ENCODE measurements around the gene COL1A2.

The COL1A2 gene

DNA sequence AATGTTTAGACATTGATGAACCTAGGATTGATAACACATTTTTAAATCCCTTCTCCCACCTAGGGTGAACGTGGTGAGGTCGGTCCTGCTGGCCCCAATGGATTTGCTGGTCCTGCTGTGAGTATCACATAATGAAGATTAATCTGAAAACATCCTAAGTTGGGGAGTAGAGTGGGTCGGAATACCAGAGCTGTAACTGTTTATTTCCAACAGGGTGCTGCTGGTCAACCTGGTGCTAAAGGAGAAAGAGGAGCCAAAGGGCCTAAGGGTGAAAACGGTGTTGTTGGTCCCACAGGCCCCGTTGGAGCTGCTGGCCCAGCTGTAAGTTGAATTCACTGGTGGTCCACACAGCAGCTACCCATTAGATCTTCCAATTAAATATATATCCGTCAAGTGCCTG lies 25.6 kb downstream of the COL1A2 start:
- Histone ChIP-seq H3K4me3 (ENCODE audit: low read length) (no peak overlapping the region), H3K27ac (ENCODE audit: low read length) (no peak overlapping the region), H3K27me3 (ENCODE audit: control insufficient read depth, insufficient read depth, low read length) (no peaks in the 10 kb centered on the region), H3K9me3 (ENCODE audit: control insufficient read depth, insufficient read depth, low read length) (no peaks in the 10 kb centered on the region), H3K36me3 (ENCODE audit: control insufficient read depth, insufficient read depth, low read length) (peaks cover 26% of the 10 kb centered on the region; the same call in 1 of the 2 replicates), H3K4me1 (ENCODE audit: control insufficient read depth, insufficient read depth, low read length) (no peaks in the 10 kb centered on the region)
- DNase-seq (ENCODE audit: low read depth, low spot score) = no peak
- WGBS (ENCODE audit: insufficient coverage, insufficient read length) = no CpG with 5 or more reads among the region's 6 CpGs

DNA sequence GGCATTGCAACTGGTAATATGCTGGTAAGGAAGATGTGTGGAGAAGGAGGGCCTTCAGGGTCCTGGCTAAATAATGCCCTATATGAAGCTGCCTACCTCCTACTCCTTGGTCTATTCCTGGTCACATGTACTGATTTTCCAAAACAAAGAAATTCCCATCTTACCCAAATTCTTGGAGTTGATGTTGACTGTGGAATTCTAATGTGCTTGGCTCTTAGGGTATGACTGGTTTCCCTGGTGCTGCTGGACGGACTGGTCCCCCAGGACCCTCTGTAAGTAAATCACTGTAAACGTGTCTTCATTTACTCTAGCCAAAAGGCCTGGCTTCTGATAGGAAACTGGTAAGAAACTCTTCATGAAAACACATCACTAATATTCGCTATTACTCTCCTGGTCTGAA lies 27.0 kb downstream of the COL1A2 start:
- no peaks in the 10 kb centered on the region for H3K4me1 ChIP-seq (ENCODE audit: control insufficient read depth, insufficient read depth, low read length)
- WGBS (ENCODE audit: insufficient coverage, insufficient read length) = no CpG with 5 or more reads among the region's 3 CpGs

DNA sequence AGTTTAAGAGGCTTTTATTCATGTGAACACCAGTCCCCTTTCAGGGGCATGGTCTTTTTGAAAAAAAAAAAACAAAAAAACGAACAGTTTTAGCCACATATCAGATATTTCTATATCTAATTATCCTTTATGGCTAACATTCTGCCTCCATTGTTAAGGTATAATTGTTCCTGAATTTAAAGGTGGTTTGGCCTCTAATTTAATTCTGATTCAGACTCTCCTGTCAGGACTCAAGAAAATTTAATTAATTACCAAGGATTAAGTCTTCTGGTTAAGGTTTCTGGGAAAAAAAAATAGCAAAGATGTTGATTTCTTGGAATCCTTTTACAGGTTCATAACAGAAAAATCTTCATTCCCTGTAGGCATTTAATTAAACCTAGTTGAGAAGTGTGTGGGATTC lies 27.4 kb downstream of the COL1A2 start:
- Histone ChIP-seq H3K27me3 (ENCODE audit: control insufficient read depth, insufficient read depth, low read length) (no peaks in the 10 kb centered on the region), H3K9me3 (ENCODE audit: control insufficient read depth, insufficient read depth, low read length) (no peaks in the 10 kb centered on the region), H3K27ac (ENCODE audit: low read length) (no peak overlapping the region), H3K4me3 (ENCODE audit: low read length) (no peak overlapping the region), H3K36me3 (ENCODE audit: control insufficient read depth, insufficient read depth, low read length) (peaks cover 31% of the 10 kb centered on the region), H3K4me1 (ENCODE audit: control insufficient read depth, insufficient read depth, low read length) (no peaks in the 10 kb centered on the region)
- WGBS (ENCODE audit: insufficient coverage, insufficient read length) = no CpG with 5 or more reads among the region's 1 CpG
- DNase-seq (ENCODE audit: low read depth, low spot score) = no peak

More for the DNA sequence above, 27.0 kb downstream of the COL1A2 start:
- H3K27me3 ChIP-seq (ENCODE audit: control insufficient read depth, insufficient read depth, low read length) = no peaks in the 10 kb centered on the region
- H3K9me3 ChIP-seq (ENCODE audit: control insufficient read depth, insufficient read depth, low read length) = no peaks in the 10 kb centered on the region
- no peak overlapping the region for H3K27ac ChIP-seq (ENCODE audit: low read length)
- peaks cover 31% of the 10 kb centered on the region for H3K36me3 ChIP-seq (ENCODE audit: control insufficient read depth, insufficient read depth, low read length)
- DNase-seq (ENCODE audit: low read depth, low spot score) = no peak
- H3K4me3 ChIP-seq (ENCODE audit: low read length) = no peak overlapping the region

DNA sequence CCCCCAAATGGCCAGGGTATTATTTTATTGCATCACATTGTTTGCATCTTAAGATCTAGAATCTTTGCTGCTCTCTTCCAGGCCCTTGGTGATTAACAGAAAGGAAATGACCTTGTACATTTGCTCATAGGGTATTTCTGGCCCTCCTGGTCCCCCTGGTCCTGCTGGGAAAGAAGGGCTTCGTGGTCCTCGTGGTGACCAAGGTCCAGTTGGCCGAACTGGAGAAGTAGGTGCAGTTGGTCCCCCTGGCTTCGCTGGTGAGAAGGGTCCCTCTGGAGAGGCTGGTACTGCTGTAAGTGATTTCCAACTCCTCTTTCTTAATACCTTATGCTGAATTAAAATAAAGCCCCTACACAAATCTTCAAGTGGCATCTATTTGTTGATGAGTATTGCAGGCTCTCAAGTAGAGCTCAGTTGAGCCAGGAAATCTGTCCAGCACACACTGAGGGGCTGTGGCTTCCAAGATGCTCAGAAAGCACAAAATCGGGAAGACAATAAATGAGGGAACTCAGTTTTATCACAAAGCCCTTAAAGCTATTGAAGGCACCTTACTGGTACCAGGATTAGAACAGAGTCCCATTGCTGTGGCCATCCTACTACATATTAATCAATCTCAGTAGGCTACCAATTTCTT lies 28.2 kb downstream of the COL1A2 start:
- H3K9me3 ChIP-seq (ENCODE audit: control insufficient read depth, insufficient read depth, low read length) = no peaks in the 10 kb centered on the region
- peaks cover 23% of the 10 kb centered on the region for H3K36me3 ChIP-seq (ENCODE audit: control insufficient read depth, insufficient read depth, low read length)
- no CpG with 5 or more reads among the region's 5 CpGs for WGBS (ENCODE audit: insufficient coverage, insufficient read length)
- DNase-seq (ENCODE audit: low read depth, low spot score) = no peak
- no peaks in the 10 kb centered on the region for H3K27me3 ChIP-seq (ENCODE audit: control insufficient read depth, insufficient read depth, low read length)
- H3K27ac ChIP-seq (ENCODE audit: low read length) = no peak overlapping the region
- H3K4me3 ChIP-seq (ENCODE audit: low read length) = no peak overlapping the region
- no peaks in the 10 kb centered on the region for H3K4me1 ChIP-seq (ENCODE audit: control insufficient read depth, insufficient read depth, low read length)

DNA sequence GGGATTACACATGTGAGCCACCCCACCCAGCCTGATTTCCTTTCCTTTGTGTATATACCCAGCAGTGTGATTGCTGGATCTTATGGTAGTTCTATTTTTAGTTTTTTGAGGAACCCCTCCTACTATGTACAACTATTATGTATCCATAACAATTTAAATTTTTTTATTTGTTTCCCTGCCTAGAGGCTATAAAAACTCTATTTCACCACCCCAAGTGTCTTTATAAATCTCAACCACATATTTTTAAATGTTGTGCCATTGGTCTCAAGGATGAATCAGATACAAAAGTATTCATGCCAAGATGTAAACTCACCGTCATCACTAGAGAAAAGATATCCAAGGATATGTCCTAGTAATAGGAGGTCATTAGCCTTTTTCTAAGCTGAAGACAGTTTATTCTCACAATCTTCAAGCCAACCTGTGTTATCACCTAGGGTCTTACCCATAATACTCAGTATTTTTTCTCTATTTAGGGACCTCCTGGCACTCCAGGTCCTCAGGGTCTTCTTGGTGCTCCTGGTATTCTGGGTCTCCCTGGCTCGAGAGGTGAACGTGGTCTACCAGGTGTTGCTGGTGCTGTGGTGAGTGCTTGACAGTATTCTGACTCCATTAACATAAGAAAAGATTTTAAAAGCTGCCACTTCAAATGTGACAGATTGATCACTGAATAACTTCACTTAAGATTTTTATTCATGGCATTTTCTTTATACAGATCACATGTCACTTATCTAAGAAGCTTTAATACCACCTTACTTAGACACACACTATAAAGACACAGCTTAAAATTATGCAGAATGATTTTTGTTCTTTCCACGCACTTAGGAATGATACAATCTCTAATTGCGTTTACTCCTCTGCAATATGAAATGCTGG lies 29.4 kb downstream of the COL1A2 start:
- DNase-seq (ENCODE audit: low read depth, low spot score) = no peak
- WGBS (ENCODE audit: insufficient coverage, insufficient read length) = no CpG with 5 or more reads among the region's 5 CpGs
- Histone ChIP-seq H3K36me3 (ENCODE audit: control insufficient read depth, insufficient read depth, low read length) (peaks cover 23% of the 10 kb centered on the region), H3K4me3 (ENCODE audit: low read length) (no peak overlapping the region), H3K4me1 (ENCODE audit: control insufficient read depth, insufficient read depth, low read length) (no peaks in the 10 kb centered on the region), H3K27ac (ENCODE audit: low read length) (no peak overlapping the region), H3K9me3 (ENCODE audit: control insufficient read depth, insufficient read depth, low read length) (no peaks in the 10 kb centered on the region), H3K27me3 (ENCODE audit: control insufficient read depth, insufficient read depth, low read length) (no peaks in the 10 kb centered on the region)

DNA sequence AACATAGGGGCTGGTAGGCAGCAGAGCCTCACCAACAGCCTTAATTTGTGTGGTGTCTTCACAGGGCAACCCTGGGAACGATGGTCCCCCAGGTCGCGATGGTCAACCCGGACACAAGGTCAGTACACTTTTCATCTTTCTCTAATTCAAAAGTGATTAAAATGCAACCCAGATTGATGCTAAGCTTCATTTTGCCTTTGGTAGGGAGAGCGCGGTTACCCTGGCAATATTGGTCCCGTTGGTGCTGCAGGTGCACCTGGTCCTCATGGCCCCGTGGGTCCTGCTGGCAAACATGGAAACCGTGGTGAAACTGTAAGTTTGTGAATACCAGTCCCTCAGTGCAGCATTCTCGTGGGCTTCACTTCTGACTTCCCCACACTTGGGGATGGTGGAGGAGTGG lies 30.9 kb downstream of the COL1A2 start:
- no peak for DNase-seq (ENCODE audit: low read depth, low spot score)
- H3K27ac ChIP-seq (ENCODE audit: low read length) = no peak overlapping the region
- WGBS (ENCODE audit: insufficient coverage, insufficient read length) = no CpG with 5 or more reads among the region's 10 CpGs
- no peaks in the 10 kb centered on the region for H3K27me3 ChIP-seq (ENCODE audit: control insufficient read depth, insufficient read depth, low read length)
- no peaks in the 10 kb centered on the region for H3K4me1 ChIP-seq (ENCODE audit: control insufficient read depth, insufficient read depth, low read length)
- H3K4me3 ChIP-seq (ENCODE audit: low read length) = no peak overlapping the region
- peaks cover 20% of the 10 kb centered on the region for H3K36me3 ChIP-seq (ENCODE audit: control insufficient read depth, insufficient read depth, low read length)
- H3K9me3 ChIP-seq (ENCODE audit: control insufficient read depth, insufficient read depth, low read length) = no peaks in the 10 kb centered on the region

DNA sequence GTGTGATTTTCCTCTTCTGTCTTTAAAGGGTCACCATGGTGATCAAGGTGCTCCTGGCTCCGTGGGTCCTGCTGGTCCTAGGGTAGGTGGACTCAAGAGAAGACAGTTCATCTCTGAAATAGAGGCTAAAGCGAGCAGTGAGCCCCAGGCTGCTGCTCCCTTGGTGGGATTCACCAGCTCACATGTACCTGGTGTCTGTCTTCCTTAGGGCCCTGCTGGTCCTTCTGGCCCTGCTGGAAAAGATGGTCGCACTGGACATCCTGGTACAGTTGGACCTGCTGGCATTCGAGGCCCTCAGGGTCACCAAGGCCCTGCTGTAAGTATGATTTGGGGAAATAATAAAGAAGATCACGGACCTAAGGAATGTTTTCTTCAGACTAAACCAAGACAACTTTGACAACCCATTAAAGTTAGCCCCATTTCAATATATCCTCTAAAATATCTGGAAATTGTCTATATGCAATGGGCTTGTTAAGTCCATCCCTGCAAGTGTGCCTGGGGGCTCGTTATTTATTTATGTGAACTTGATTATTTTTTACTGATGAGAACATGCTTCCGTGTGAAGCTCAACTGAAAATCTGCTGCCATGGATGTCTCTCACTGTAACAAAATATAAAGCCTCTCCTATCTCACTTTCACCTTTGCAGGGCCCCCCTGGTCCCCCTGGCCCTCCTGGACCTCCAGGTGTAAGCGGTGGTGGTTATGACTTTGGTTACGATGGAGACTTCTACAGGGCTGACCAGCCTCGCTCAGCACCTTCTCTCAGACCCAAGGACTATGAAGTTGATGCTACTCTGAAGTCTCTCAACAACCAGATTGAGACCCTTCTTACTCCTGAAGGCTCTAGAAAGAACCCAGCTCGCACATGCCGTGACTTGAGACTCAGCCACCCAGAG lies 32.5 kb downstream of the COL1A2 start:
- Histone ChIP-seq H3K27ac (ENCODE audit: low read length) (no peak overlapping the region), H3K27me3 (ENCODE audit: control insufficient read depth, insufficient read depth, low read length) (no peaks in the 10 kb centered on the region), H3K9me3 (ENCODE audit: control insufficient read depth, insufficient read depth, low read length) (no peaks in the 10 kb centered on the region), H3K36me3 (ENCODE audit: control insufficient read depth, insufficient read depth, low read length) (peaks cover 15% of the 10 kb centered on the region), H3K4me1 (ENCODE audit: control insufficient read depth, insufficient read depth, low read length) (no peaks in the 10 kb centered on the region), H3K4me3 (ENCODE audit: low read length) (no peak overlapping the region)
- WGBS (ENCODE audit: insufficient coverage, insufficient read length) = no CpG with 5 or more reads among the region's 12 CpGs
- no peak for DNase-seq (ENCODE audit: low read depth, low spot score)

DNA sequence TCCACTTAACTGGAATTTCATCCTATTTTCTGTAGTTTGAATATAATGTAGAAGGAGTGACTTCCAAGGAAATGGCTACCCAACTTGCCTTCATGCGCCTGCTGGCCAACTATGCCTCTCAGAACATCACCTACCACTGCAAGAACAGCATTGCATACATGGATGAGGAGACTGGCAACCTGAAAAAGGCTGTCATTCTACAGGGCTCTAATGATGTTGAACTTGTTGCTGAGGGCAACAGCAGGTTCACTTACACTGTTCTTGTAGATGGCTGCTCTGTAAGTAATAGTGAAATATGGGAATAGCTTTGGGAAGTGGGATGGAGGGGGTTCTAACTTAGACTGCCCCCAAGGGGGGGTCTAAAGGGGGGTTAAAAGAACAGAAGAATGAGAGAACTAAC lies 34.5 kb downstream of the COL1A2 start:
- no peaks in the 10 kb centered on the region for H3K9me3 ChIP-seq (ENCODE audit: control insufficient read depth, insufficient read depth, low read length)
- peaks cover 13% of the 10 kb centered on the region for H3K36me3 ChIP-seq (ENCODE audit: control insufficient read depth, insufficient read depth, low read length)
- H3K27me3 ChIP-seq (ENCODE audit: control insufficient read depth, insufficient read depth, low read length) = no peaks in the 10 kb centered on the region
- no peak overlapping the region for H3K4me3 ChIP-seq (ENCODE audit: low read length)
- WGBS (ENCODE audit: insufficient coverage, insufficient read length) = no CpG with 5 or more reads among the region's 1 CpG
- no peak for DNase-seq (ENCODE audit: low read depth, low spot score)
- no peaks in the 10 kb centered on the region for H3K4me1 ChIP-seq (ENCODE audit: control insufficient read depth, insufficient read depth, low read length)
- H3K27ac ChIP-seq (ENCODE audit: low read length) = no peak overlapping the region

DNA sequence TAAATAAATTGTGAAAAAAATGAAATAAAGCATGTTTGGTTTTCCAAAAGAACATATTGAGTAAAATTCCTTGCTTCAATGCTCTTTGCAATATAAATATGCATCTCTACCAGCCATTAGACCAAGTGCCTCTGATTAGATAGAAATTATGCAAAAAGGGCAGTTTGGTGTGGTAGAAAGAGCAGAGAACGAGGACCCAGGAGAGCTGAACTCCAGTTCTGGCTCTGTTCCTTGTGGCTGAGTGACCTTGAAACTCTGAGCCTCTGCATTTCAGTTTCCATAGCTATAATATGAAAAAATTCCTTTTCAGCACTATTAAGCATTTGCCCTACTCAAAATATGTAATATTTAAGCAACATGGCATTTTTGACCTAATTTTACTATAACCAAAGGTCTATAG lies 36.5 kb downstream of the COL1A2 start:
- WGBS (ENCODE audit: insufficient coverage, insufficient read length) = no CpG with 5 or more reads among the region's 1 CpG
- peaks cover 3% of the 10 kb centered on the region; the same call in 1 of the 2 replicates for H3K36me3 ChIP-seq (ENCODE audit: control insufficient read depth, insufficient read depth, low read length)
- H3K4me3 ChIP-seq (ENCODE audit: low read length) = no peak overlapping the region
- no peaks in the 10 kb centered on the region for H3K4me1 ChIP-seq (ENCODE audit: control insufficient read depth, insufficient read depth, low read length)
- DNase-seq (ENCODE audit: low read depth, low spot score) = no peak
- H3K27ac ChIP-seq (ENCODE audit: low read length) = no peak overlapping the region
- H3K27me3 ChIP-seq (ENCODE audit: control insufficient read depth, insufficient read depth, low read length) = no peaks in the 10 kb centered on the region
- no peaks in the 10 kb centered on the region for H3K9me3 ChIP-seq (ENCODE audit: control insufficient read depth, insufficient read depth, low read length)

DNA sequence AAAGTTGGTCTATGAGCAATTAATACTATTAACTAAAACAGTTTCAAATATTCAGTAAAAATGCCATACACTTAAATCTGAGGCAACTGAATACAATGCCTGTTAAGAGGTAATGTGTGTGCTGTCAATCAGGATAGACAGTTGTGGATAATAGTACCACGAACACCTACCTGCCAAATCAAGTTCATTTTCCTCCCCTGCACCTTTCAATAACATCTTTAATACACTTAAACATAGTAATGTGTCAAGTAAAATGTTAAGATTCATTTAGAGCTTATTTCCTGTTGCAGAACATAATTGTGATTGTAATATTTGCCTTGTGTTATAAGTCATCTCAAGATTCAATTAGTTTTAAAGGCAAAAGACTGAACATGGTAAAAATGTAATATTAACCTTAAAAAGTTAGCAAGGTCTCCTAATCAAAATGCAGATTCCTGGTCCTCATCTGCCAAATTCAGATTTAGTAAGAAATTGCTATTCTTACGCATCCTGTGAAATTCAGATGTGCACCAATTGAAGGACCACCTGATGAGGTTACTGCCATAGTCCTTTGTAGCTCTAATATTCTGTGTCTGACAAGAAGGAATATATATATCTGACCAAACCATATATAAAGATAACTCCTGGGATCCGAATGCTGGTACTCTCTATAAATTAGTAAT lies 37.1 kb downstream of the COL1A2 start:
- H3K27ac ChIP-seq (ENCODE audit: low read length) = no peak overlapping the region
- H3K4me3 ChIP-seq (ENCODE audit: low read length) = no peak overlapping the region
- no peaks in the 10 kb centered on the region for H3K9me3 ChIP-seq (ENCODE audit: control insufficient read depth, insufficient read depth, low read length)
- WGBS (ENCODE audit: insufficient coverage, insufficient read length) = no CpG with 5 or more reads among the region's 3 CpGs
- DNase-seq (ENCODE audit: low read depth, low spot score) = no peak
- no peaks in the 10 kb centered on the region for H3K27me3 ChIP-seq (ENCODE audit: control insufficient read depth, insufficient read depth, low read length)
- peaks cover 3% of the 10 kb centered on the region; the same call in 1 of the 2 replicates for H3K36me3 ChIP-seq (ENCODE audit: control insufficient read depth, insufficient read depth, low read length)
- H3K4me1 ChIP-seq (ENCODE audit: control insufficient read depth, insufficient read depth, low read length) = no peaks in the 10 kb centered on the region

Data from iPS DF 6.9 (cell line).